Adrenal gland (tissue), 5 donors: ENCODE results near the gene DLGAP1.
A peak's percentile ranks its signal among the peaks of the same experiment; 100 is the strongest.

Experiments
- POLR2A ChIP-seq, 2 donors: fragments of 450-650 bp; IDR thresholded peaks; one replicate each; pipeline ENCODE4 v1.6.1; 2017; ENCODE audit warnings: antibody characterized with exemption in 2 of 2, mild to moderate bottlenecking in 2 of 2, moderate library complexity in 1 of 2
- TF ChIP-seq, protein P1 (sequence below), 6 experiments: fragments of 450-650 bp in 4 of 6; fragments of 200-600 bp in 2 of 6; sonication (generic) in 1 of 6; IDR thresholded peaks; 1 replicate in 5 of 6; 2 replicates in 1 of 6; pipeline versions ENCODE4 v1.5.1 to v1.8.0; 2016 to 2021; ENCODE audit warnings: antibody characterized with exemption in 6 of 6, mild to moderate bottlenecking in 2 of 6, moderate library complexity in 1 of 6
- donor health status: DM: no; HTN: no; CAD: no.

DNA sequence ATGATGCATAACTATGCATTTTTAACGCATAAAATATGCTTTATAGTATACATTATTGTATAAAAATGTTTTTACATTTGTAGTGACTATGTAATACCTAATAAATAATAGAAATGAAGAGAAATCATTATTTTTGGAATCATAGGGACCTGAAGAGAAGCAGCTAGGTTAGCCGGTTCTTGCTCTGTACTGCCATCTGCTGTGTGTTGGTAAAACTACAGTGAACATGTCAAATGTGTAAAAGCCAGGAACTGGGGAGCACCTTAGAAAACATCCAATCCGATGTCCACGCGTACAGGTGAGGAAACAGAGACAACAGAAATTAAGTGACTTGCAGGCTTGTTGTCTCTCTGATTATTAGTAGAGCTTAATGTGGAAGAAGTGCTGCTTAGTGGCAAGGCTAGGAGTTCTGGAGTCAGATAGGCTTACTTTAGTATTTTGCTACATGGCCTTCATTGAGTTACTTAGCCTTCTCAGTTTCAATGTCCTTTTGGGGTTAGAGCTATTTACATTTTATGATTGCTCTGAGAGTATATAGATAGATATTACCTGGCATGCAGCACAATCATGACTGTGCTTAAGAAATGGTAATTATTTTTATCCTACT, 386.5 kb downstream of the DLGAP1 start:
- TF ChIP-seq, protein P1, sequence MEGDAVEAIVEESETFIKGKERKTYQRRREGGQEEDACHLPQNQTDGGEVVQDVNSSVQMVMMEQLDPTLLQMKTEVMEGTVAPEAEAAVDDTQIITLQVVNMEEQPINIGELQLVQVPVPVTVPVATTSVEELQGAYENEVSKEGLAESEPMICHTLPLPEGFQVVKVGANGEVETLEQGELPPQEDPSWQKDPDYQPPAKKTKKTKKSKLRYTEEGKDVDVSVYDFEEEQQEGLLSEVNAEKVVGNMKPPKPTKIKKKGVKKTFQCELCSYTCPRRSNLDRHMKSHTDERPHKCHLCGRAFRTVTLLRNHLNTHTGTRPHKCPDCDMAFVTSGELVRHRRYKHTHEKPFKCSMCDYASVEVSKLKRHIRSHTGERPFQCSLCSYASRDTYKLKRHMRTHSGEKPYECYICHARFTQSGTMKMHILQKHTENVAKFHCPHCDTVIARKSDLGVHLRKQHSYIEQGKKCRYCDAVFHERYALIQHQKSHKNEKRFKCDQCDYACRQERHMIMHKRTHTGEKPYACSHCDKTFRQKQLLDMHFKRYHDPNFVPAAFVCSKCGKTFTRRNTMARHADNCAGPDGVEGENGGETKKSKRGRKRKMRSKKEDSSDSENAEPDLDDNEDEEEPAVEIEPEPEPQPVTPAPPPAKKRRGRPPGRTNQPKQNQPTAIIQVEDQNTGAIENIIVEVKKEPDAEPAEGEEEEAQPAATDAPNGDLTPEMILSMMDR (IDR thresholded peaks at IDR 0.05): peak; percentile 54 to 79 (median 64)
- TF ChIP-seq POLR2A (IDR thresholded peaks at IDR 0.05): no peak
